ENCODE measurements around the gene TCF7L2.

Gene TCF7L2

GRCh38 chr10:113019692-113020474 lies 69.8 kb downstream of the TCF7L2 start:
- no peak overlapping the region for H3K27ac ChIP-seq
- TF ChIP-seq CTCF (conservative IDR thresholded peaks at IDR 0.05): no peak

GRCh38 chr10:113020475-113020753 lies 70.4 kb downstream of the TCF7L2 start:
- TF ChIP-seq CTCF (conservative IDR thresholded peaks at IDR 0.05): no peak
- H3K27ac ChIP-seq: peak overlapping the region; percentile 9; the same call in 1 of the 2 replicates

GRCh38 chr10:113020838-113021237 lies 70.8 kb downstream of the TCF7L2 start:
- H3K27ac ChIP-seq: peak overlapping the region; percentile 9; the same call in 1 of the 2 replicates

GRCh38 chr10:113021268-113022040 lies 71.4 kb downstream of the TCF7L2 start:
- TF ChIP-seq CTCF (conservative IDR thresholded peaks at IDR 0.05): no peak
- no peak overlapping the region; the same call in 1 of the 2 replicates for H3K27ac ChIP-seq

More at GRCh38 chr10:113020838-113021237, 70.8 kb downstream of the TCF7L2 start:
- no peak for TF ChIP-seq CTCF (conservative IDR thresholded peaks at IDR 0.05)

GRCh38 chr10:113022265-113022664 lies 72.2 kb downstream of the TCF7L2 start:
- TF ChIP-seq CTCF (conservative IDR thresholded peaks at IDR 0.05): no peak
- no peak overlapping the region for H3K27ac ChIP-seq

GRCh38 chr10:113023017-113023416 lies 73.0 kb downstream of the TCF7L2 start:
- no peak for TF ChIP-seq CTCF (conservative IDR thresholded peaks at IDR 0.05)

GRCh38 chr10:113024930-113025329 lies 74.9 kb downstream of the TCF7L2 start:
- no peak overlapping the region for H3K27ac ChIP-seq
- no peak for TF ChIP-seq CTCF (conservative IDR thresholded peaks at IDR 0.05)

More at GRCh38 chr10:113023017-113023416, 73.0 kb downstream of the TCF7L2 start:
- H3K27ac ChIP-seq: no peak overlapping the region
